Measurements from ENCODE around the gene FOSL1. TPM values are rescaled to one million over a fixed set of nuclear protein-coding genes. Genes with fewer than 3 reads are reported as not detected.

Gene FOSL1
- total and polyA plus RNA-seq, 2 of the 13 experiments (the other 11 are each of a cell fraction or from before 2014, with no cell fraction given): 4.0 to 4.1 TPM

GRCh38 chr11:65891219-65892136 is 8.7 kb downstream of the FOSL1 start (continued):
- TF ChIP-seq CTCF (CRISPR knock-in tag; IDR thresholded peaks at IDR 0.05): peak; percentile 88
- no peak; the same call in 1 of the 2 replicates for TF ChIP-seq ARID4A (CRISPR knock-in tag; IDR thresholded peaks at IDR 0.05; ENCODE audit: borderline replicate concordance)
- TF ChIP-seq GATA4 (IDR thresholded peaks at IDR 0.05; ENCODE audit: borderline replicate concordance, low read depth): peak; percentile 36; the same call in 1 of the 2 replicates
- no peak for TF ChIP-seq ZNF383 (CRISPR knock-in tag; IDR thresholded peaks at IDR 0.05; ENCODE audit: borderline replicate concordance)
- peak; percentile 42 for TF ChIP-seq ZNF781 (CRISPR knock-in tag; IDR thresholded peaks at IDR 0.05; ENCODE audit: borderline replicate concordance, not compliant biosample characterization)
- TF ChIP-seq BRD4 (CRISPR knock-in tag; IDR thresholded peaks at IDR 0.05): 0 out of 2 replicates have a peak, but pooled peaks have one; percentile 33
- no peak for TF ChIP-seq PAWR (CRISPR knock-in tag; IDR thresholded peaks at IDR 0.05; ENCODE audit: borderline replicate concordance)
- TF ChIP-seq, protein P1, sequence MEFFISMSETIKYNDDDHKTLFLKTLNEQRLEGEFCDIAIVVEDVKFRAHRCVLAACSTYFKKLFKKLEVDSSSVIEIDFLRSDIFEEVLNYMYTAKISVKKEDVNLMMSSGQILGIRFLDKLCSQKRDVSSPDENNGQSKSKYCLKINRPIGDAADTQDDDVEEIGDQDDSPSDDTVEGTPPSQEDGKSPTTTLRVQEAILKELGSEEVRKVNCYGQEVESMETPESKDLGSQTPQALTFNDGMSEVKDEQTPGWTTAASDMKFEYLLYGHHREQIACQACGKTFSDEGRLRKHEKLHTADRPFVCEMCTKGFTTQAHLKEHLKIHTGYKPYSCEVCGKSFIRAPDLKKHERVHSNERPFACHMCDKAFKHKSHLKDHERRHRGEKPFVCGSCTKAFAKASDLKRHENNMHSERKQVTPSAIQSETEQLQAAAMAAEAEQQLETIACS (CRISPR knock-in tag; IDR thresholded peaks at IDR 0.05): no peak
- TF ChIP-seq ZBTB26 (CRISPR knock-in tag; IDR thresholded peaks at IDR 0.05; ENCODE audit: borderline replicate concordance): no peak
- TF ChIP-seq SMC3 (IDR thresholded peaks at IDR 0.05; ENCODE audit: low read length): no peak
- TF ChIP-seq ZNF468 (CRISPR knock-in tag; IDR thresholded peaks at IDR 0.05): no peak
- TF ChIP-seq ZSCAN29 (CRISPR knock-in tag; conservative IDR thresholded peaks at IDR 0.05): no peak
